Stimulated activated CD4-positive, alpha-beta T cell treated with anti-CD3 and anti-CD28 coated beads, Interleukin-4, amount 100 ng/mL, for 48 hours (primary cell): ENCODE data around the gene WDR1.

ENCODE experiments used
- DNase-seq, 2 donors: peaks; one replicate each; pipeline ENCODE4 v3.0.0-alpha.2; 2020; ENCODE audit warnings: low read depth in 2 of 2

WDR1 gene

GRCh38 chr4:10036807-10037342 is 79.7 kb downstream of the WDR1 start:
- DNase-seq, result no peak

GRCh38 chr4:10035130-10035529 is 81.5 kb downstream of the WDR1 start:
- no peak for DNase-seq

DNA sequence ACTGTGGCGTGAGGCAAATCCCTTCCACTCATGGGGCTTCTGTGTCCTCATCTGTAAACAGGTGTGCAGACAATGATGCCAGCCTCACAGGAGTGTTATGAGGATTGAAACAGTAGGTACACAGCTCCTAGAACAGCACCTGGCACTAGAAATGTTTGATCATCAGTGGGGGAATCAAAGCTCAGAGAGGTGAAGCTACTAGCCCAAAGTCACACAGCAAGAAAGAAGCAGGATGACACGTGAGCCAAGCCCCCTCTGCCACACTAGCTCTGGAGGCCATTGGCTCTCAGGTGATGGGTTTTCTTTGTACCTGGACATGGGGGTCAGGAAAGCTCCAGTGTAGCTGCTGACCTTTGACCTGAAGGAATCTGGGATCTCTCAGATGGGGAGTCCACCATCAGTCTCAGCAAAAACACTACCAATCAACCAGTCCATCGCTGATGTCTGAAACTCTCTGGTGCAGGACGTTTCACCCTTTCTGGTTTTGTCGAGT is 81.9 kb downstream of the WDR1 start:
- no peak for DNase-seq

- DNase-seq, result no peak
These were observed 82.5 kb downstream of the WDR1 start for GRCh38 chr4:10034136-10034535.

DNA sequence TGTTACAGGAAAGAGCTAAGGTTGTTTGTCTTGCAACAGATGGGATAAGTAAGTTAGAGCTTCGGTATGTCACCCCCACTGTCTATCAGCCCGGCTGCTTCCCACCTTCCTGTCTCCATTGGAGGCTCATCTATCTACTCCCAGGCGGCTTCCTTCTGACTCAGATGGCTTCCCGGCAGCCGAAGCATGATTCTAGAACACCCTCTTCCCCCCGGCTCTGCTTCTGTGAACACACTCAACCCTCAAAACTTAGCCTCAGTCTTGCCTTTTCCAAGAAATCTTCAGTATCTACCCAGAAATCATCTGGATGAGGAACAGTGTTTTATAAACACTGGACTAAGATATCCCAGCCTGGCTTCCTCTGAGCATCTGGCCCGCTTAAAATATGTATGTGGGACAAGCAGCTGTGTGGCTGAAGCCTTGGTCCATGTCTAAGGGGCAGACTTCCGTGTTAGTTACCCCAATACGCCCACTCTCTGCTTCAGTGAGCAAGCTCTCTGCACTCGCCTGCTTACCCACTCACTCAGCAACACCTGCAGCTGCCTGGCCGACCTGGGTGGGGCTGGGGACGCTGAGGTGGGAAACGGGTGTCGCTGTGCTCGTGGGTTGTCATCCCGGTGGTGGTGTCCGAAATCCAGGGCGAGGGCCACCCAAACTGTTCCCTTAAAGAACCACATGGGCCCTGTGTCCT is 83.3 kb downstream of the WDR1 start:
- DNase-seq, result no peak

- DNase-seq, result no peak
These were observed 84.0 kb downstream of the WDR1 start for GRCh38 chr4:10032625-10033024.

GRCh38 chr4:10031668-10032590 is 84.7 kb downstream of the WDR1 start:
- no peak for DNase-seq

GRCh38 chr4:10030972-10031667 is 85.5 kb downstream of the WDR1 start:
- DNase-seq, result no peak

DNA sequence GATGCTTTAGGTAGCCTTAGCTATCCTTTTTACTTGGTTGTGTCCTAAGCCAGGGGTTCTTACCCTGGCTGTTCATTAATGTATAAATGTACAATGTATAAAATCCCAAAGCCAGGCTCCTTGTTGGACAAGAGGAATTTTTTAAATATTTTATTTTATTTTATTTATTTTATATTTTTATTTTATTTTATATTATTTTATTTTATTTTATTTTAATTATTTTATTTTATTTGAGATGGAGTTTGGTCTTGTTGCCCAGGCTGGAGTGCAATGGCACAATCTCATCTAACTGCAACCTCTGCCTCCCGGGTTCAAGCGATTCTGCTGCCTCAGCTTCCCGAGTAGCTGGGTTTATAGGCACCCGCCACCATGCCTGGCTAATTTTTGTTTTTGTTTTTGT is 87.2 kb downstream of the WDR1 start:
- DNase-seq, result no peak

DNA sequence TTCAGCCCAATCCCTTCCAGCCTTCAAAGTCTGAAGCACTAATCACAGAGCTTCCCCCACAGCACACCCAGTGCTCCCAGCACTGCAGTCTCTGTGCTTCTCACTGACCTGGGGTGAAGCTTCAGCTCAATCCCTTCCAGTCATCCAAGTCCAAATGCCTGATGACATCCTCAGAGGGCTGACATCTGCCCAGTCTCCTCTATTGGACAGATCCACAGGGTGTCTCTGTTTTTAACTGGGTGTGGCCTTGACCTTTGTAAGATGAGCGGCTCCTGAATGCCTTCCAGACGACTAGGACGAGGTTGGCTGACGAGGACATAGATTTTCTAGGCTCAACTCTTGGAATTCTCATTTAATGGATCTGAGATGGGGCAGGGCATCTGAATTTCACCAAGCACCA is 87.7 kb downstream of the WDR1 start:
- DNase-seq, result no peak

GRCh38 chr4:10026485-10026884 is 90.1 kb downstream of the WDR1 start:
- no peak for DNase-seq

DNA sequence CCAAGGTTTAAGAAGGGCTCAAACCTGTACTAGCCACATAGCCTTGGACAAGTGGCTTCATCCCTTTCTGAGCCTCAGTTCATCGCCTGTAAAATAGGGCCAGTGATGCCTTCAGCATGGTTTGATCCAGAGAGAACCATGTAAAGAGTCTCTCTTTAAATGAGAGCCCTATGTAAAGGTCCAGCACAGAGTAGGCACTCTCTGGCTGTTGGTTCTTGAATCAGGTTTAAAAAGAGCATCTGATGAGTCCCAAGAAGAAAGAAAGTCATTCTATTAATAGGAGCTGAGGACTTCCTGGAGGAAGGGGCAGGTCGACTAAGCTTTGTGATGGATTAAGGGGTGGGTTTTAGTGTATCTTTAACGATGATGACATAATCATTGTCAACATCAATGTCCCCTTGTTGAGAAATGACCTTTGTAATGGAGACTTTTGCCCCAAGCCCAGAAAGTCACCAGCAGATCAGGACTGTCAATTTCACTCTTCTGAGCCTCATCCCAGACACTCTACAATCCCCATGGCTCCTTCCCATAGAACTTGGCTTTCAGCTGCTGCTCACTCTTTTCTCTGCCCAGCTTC is 91.3 kb downstream of the WDR1 start:
- no peak for DNase-seq
